ENCODE data around the gene OTOA. TPM values are rescaled to one million over a fixed set of nuclear protein-coding genes. Genes with fewer than 3 reads are reported as not detected.
"Not testable (repeated sequence)": the region's sequence is repeated elsewhere in the genome, so short reads cannot be mapped to it uniquely, and the experiment has no call there.

The OTOA gene
- total RNA-seq, 1 donor from 2014 or later = not detected

DNA sequence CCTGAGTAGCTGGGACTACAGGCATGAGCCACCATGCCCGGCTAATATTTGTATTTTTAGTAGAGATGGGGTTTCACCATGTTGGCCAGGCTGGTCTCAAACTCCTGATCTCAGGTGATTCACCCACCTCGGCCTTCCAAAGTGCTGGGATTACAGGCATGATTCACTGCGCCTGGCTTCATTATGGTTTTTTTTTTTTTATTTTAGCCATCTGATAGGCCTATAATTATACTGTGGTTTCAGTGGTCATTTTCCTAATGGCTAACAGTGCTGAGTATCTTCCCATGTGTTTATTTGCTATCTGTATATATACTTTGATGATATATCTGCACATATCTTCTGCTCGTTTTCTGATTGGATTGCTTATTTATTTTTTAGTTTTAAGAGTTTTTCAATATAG, 10.7 kb downstream of the OTOA start:
- not testable (repeated sequence) for DNase-seq (ENCODE audit: low read depth in 2 of 2)

- not testable (repeated sequence) for DNase-seq (ENCODE audit: low read depth in 2 of 2)
Observed at GRCh38 chr16:21680714-21681113, 16.9 kb downstream of the OTOA start.

GRCh38 chr16:21683184-21683583, 19.4 kb downstream of the OTOA start:
- DNase-seq (ENCODE audit: low read depth in 2 of 2) = no peak

DNA sequence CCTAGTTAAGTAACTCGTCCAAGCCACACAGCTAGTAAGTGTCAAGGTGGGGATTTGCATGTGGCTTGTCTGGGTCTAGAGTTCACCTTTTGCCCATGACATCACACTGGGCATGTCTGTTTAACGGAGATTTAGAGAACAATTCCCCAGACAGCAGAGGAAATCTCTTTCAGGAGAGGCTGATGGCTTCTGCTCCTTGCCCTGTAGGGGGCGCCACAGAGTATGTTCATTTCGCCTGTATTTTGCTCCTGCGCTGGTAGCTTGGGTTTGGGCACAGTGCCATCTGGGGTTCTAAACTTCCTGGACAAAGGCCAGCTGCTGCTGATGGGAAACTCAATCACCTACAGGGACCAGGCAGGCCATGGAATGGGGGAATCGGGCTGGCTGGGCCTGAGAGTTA, 20.4 kb downstream of the OTOA start:
- DNase-seq (ENCODE audit: low read depth in 2 of 2) = peak in 1 of 2 donors; percentile 8

GRCh38 chr16:21685034-21685455, 21.3 kb downstream of the OTOA start:
- peak in 1 of 2 donors; percentile 16 for DNase-seq (ENCODE audit: low read depth in 2 of 2)

DNA sequence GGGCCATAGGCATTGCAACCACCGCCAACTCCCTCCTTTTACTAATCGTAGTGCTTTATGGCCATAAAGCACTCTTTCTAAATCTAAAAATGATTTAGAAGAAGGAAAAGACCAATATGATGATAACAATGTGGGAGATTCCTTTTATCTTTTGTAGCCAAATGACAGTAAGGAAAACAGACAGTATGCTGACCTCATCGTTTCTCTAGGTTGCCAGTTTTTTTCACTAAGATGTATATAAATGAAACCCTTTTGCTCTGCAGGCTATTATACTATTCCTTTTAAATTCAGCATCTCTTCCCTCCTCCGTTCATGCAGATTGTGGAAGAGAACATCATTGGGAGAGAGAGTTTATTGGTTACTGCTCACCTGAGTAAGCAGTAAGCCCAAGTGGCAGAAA, 25.3 kb downstream of the OTOA start:
- DNase-seq (ENCODE audit: low read depth in 2 of 2) = no peak

GRCh38 chr16:21690967-21691366, 27.2 kb downstream of the OTOA start:
- DNase-seq (ENCODE audit: low read depth in 2 of 2) = not testable (repeated sequence)

DNA sequence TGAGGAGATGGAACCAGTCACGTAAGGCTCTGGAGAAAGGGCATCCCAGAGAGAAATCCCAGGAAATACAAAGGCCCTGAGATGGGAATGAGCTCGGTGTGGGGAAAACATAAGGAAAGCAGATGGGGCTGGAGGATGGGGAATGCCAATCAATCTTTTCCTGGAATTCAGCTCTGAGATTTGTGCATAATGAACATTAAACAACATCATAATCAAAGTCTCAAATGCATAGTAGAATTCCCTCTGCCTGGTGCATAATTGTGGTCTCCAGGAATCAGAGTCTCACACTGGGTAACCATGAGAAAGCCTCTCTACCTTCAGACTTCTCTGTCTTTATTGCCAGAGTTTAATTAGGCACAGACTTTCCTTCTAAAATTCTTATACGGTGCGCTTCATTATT, 30.8 kb downstream of the OTOA start:
- DNase-seq (ENCODE audit: low read depth in 2 of 2) = no peak

GRCh38 chr16:21697032-21697431, 33.3 kb downstream of the OTOA start:
- DNase-seq (ENCODE audit: low read depth in 2 of 2) = no peak

GRCh38 chr16:21698169-21699032, 34.6 kb downstream of the OTOA start:
- no peak for DNase-seq (ENCODE audit: low read depth in 2 of 2)

- no peak for DNase-seq (ENCODE audit: low read depth in 2 of 2)
Observed at GRCh38 chr16:21701271-21701670, 37.5 kb downstream of the OTOA start.

DNA sequence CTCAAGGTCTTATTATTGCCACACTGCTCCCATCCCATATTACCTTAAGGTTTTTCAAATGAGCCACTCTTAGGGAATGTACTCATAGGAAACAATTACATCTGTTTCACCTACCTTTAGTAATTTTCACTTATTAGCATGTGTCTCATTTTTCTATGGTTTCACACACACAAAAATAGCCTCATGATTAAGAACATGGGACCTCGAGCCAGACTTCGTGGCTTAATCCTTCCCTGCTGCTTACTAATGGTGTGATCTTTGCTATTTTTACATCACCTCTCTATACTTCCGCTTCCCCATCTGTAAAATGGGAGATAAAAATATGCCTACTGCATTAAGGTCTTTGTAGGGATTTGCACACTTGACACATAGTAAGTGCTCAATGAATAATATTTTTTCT, 38.5 kb downstream of the OTOA start:
- DNase-seq (ENCODE audit: low read depth in 2 of 2) = no peak

- DNase-seq (ENCODE audit: low read depth in 2 of 2) = no peak
Observed at GRCh38 chr16:21703156-21703555, 39.4 kb downstream of the OTOA start.

DNA sequence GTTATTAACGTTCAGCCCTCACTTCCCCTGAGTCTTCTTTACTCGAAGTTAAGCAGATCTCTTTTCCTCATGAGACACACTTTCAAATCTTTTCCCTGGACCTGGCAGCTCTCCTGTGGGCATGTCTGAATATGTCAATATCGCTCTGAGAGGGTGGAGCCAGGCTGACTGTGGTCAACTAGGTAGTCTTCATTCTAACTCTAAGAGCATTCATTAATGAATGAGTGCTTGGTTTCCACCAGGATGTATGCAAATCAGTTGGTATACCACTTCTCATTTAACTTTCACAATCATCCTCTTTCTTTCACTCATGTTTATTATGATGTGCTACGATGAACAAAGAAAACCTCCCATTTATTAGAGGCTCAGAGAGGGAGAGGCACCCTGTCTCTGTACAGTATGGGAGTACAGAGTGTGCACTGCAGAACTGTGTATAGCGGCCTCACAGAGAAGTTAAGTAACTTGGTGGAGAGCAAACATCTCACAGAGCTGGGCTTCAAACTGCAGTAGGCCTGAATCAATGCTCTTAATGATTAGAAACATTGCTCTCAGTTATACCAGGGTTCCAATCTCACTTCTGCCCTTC, 39.9 kb downstream of the OTOA start:
- DNase-seq (ENCODE audit: low read depth in 2 of 2) = no peak

DNA sequence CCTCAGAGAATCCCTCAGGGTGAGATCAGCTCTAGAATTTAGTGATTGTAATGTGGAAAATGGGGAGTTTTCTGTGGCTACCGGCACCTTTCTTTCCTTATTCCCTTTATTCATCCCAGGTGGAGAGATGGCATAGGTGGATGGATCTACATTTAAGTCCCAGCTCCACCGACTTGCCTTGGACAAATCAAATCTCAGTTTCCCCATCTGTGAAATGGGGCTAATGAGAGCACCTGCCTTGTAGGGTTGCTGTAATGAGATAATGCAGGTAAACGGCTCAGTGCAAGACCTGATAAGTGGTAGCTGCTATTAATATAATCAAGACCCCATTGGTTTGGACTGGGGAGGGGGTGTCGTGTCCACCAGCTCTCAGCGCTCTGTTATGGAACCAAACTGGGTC, 40.5 kb downstream of the OTOA start:
- no peak for DNase-seq (ENCODE audit: low read depth in 2 of 2)

GRCh38 chr16:21704733-21705132, 41.0 kb downstream of the OTOA start:
- DNase-seq (ENCODE audit: low read depth in 2 of 2) = no peak

- peak; percentile 56 to 75 for DNase-seq (ENCODE audit: low read depth in 2 of 2)
Observed at GRCh38 chr16:21708533-21709115, 44.9 kb downstream of the OTOA start.

GRCh38 chr16:21710938-21711337, 47.2 kb downstream of the OTOA start:
- no peak for DNase-seq (ENCODE audit: low read depth in 2 of 2)

DNA sequence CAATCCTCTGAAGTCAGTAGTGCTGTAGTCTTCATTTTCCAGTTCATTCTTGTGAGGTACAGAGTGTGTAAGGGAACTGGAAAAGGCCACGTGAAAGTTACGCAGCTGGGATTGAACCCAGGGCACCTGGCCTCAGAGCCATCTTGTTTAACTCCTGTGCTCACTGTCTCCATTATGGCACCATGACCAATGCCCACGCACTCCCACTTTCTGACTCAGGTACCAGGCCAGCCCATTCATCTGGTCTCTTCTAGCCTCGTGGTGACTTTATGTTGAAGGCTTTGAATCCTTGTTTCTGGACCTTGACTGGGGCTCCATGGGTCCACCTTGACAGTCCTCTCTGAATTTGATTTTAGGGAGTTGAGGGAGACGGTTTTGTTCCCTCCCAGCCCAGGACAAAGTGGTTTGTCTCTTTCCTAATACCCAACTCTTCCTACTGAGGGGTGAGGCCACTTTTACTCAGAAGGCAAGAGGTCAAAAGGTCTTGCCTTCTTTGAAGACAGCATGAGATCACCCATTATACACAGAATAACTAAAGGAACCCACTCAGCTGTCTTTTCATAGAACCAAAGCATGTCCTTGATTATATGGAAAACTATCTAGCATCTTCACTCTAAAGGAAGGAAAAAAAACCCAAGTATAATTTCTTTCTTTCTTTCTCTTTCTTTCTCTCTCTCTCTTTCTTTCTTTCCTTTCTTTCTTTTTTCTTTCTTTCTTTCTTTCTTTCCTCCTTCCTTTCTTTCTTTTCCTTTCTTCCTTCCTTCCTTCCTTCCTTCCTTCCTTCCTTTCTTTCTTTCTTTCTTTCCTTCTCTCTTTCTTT, 50.0 kb downstream of the OTOA start:
- no peak for DNase-seq (ENCODE audit: low read depth in 2 of 2)

GRCh38 chr16:21714369-21714618, 50.5 kb downstream of the OTOA start:
- not testable (repeated sequence) for DNase-seq (ENCODE audit: low read depth in 2 of 2)

- DNase-seq (ENCODE audit: low read depth in 2 of 2) = no peak
Observed at GRCh38 chr16:21717608-21718007, 53.8 kb downstream of the OTOA start.

DNA sequence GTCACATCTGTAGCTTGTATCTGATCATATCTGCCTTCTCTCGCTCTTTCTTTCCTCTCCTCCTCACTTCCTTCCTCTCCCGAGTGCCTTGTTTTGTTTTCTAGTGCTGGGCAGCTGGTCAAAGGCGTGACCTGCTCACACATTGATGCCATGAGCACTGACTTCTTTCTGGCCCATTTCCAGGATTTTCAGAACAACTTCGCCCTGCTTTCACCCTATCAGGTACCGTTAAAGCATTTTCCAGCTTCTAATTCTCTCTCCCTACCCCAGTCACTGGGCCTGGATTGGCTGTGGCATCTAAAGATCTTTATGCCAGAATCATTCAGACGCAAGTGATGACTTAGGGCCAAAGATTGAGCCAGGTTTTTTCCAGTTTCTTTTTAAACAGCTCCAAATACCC, 55.5 kb downstream of the OTOA start:
- DNase-seq (ENCODE audit: low read depth in 2 of 2) = peak in 1 of 2 donors; percentile 27
